Suprapubic skin (tissue), 4 donors: ENCODE data around the gene METTL15. TPM values are rescaled to one million over a fixed set of nuclear protein-coding genes. Genes with fewer than 3 reads are reported as not detected.

Source experiments
- DNase-seq, 2 donors: peaks; one replicate each; pipeline ENCODE4 v3.0.0-alpha.2; 2019; ENCODE audit warnings: low spot score in 2 of 2
- H3K27ac ChIP-seq: fragments of 200-600 bp; sonication (generic); one replicate; pipeline ENCODE4 v1.5.1; 2019
- H3K27me3 ChIP-seq: fragments of 200-600 bp; sonication (generic); one replicate; pipeline ENCODE4 v1.5.1; 2019
- H3K36me3 ChIP-seq: fragments of 200-600 bp; sonication (generic); one replicate; pipeline ENCODE4 v1.5.1; 2019
- H3K4me1 ChIP-seq: fragments of 200-600 bp; sonication (generic); one replicate; pipeline ENCODE4 v1.5.1; 2019
- H3K4me3 ChIP-seq: fragments of 200-600 bp; sonication (generic); one replicate; pipeline ENCODE4 v1.5.1; 2019; ENCODE audit warnings: mild to moderate bottlenecking
- H3K9me3 ChIP-seq: fragments of 200-600 bp; sonication (generic); one replicate; pipeline ENCODE4 v1.5.1; 2019
- EP300 ChIP-seq: sonication (generic); formaldehyde crosslinking; IDR thresholded peaks from one replicate; pipeline ENCODE4 v1.6.1; 2017; ENCODE audit warnings: antibody characterized with exemption
- POLR2A ChIP-seq, 2 donors: fragments of 450-650 bp; IDR thresholded peaks; one replicate each; pipeline ENCODE4 v1.6.1; 2017; ENCODE audit warnings: antibody characterized with exemption in 2 of 2, mild to moderate bottlenecking in 2 of 2, moderate library complexity in 2 of 2
- POLR2AphosphoS5 ChIP-seq, 3 donors: sonication (generic); formaldehyde crosslinking; IDR thresholded peaks; one replicate each; pipeline ENCODE4 v1.6.1; 2017; ENCODE audit warnings: antibody characterized with exemption in 3 of 3
- WGBS: methylation state at CpG from one replicate; pipeline ENCODE4 v1.1.5; 2018; 5-methylcytosine and 5-hydroxymethylcytosine counted together
- total RNA-seq, 4 donors: library from RNA; depleted of rRNA; stranded (reverse); fragments of >200 nt; gene quantifications; one replicate each; pipeline ENCODE4 v1.1.0, GENCODE V29; 2016
- TF ChIP-seq, protein P1 (sequence below), 2 donors: fragments of 200-600 bp in 1 of 2; fragments of 450-650 bp in 1 of 2; sonication (generic) in 1 of 2; IDR thresholded peaks; one replicate each; pipeline ENCODE4 v1.5.1; 2016 to 2019; ENCODE audit warnings: antibody characterized with exemption in 2 of 2, mild to moderate bottlenecking in 1 of 2, moderate library complexity in 1 of 2

The METTL15 gene
- total RNA-seq, 4 donors from 2014 or later, result 6.4 to 16.1 (median 10.2) TPM

DNA sequence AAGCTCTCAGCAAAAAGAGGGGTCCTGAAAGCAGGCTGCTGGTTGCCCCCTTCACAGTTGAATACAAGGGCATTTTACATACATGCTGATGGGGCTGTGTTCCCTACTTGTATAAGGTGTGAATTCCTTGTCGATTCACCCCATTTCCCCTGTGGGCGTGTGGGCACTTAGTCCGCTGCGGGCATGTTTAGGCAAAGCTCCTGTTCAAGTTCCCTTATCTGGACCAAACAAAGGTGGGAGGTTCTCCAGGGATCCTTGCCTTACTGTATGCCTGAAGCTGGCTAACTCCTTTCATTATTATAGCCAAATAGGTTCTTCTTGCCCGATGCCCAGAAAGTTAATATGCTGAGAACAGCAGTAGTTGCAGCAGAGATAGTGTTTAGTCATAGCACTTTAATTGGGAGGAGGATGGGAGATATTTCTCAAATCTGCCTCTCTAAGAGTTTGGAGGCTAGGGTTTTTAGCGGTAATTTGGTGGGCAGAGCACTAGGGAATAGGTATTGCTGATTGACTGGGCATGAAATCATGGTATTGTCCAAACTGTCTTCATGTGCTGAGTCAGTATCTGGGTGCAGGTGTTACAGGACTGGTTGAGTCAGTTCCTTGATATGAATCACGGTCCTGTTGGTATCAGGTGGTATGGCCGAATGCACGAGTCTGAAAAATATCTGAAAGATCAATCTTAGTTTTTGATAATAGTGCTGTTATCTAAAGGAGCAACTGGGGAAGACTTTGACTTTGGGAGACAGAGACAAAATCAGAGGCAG is 32.7 kb downstream of the METTL15 start:
- no peaks in the 10 kb centered on the region for H3K27me3 ChIP-seq
- peaks cover 9% of the 10 kb centered on the region for H3K9me3 ChIP-seq
- no peak overlapping the region for H3K27ac ChIP-seq
- H3K4me3 ChIP-seq, result no peak overlapping the region
- no peaks in the 10 kb centered on the region for H3K4me1 ChIP-seq
- WGBS, result 91% methylated on average over 9 of the region's 9 CpGs
- no peak for DNase-seq
- H3K36me3 ChIP-seq, result peaks cover 16% of the 10 kb centered on the region
- no peak for TF ChIP-seq POLR2A (IDR thresholded peaks at IDR 0.05)
- TF ChIP-seq POLR2AphosphoS5 (IDR thresholded peaks at IDR 0.05), result no peak
- TF ChIP-seq, protein P1, sequence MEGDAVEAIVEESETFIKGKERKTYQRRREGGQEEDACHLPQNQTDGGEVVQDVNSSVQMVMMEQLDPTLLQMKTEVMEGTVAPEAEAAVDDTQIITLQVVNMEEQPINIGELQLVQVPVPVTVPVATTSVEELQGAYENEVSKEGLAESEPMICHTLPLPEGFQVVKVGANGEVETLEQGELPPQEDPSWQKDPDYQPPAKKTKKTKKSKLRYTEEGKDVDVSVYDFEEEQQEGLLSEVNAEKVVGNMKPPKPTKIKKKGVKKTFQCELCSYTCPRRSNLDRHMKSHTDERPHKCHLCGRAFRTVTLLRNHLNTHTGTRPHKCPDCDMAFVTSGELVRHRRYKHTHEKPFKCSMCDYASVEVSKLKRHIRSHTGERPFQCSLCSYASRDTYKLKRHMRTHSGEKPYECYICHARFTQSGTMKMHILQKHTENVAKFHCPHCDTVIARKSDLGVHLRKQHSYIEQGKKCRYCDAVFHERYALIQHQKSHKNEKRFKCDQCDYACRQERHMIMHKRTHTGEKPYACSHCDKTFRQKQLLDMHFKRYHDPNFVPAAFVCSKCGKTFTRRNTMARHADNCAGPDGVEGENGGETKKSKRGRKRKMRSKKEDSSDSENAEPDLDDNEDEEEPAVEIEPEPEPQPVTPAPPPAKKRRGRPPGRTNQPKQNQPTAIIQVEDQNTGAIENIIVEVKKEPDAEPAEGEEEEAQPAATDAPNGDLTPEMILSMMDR (IDR thresholded peaks at IDR 0.05), result no peak
- no peak for TF ChIP-seq EP300

DNA sequence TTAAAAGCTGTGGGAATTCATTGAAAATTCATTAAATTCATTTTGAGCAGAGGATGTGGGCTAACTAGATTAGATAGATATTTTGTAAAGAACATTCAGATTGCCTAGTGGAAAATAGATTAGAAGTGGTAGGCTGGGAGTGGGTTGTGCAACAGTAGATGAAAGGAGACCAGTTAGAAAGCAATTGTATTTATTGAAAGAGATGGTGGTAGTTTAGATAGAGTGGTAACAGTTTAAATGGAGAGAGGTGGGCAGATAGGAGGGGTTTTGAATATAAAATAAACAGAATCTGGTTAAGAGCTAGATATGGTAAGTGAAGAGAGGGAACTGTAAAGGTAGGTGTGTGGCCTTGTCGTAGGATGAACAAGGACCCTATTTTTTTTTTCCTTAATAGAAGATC is 34.5 kb downstream of the METTL15 start:
- Histone ChIP-seq H3K4me1 (peaks cover 3% of the 10 kb centered on the region), H3K36me3 (peaks cover 16% of the 10 kb centered on the region), H3K9me3 (peaks cover 9% of the 10 kb centered on the region), H3K4me3 (no peak overlapping the region), H3K27me3 (no peaks in the 10 kb centered on the region), H3K27ac (no peak overlapping the region)
- 93% methylated on average over 1 of the region's 1 CpG for WGBS
- DNase-seq, result no peak
- no peak for TF ChIP-seq EP300
- no peak for TF ChIP-seq POLR2A (IDR thresholded peaks at IDR 0.05)
- TF ChIP-seq POLR2AphosphoS5 (IDR thresholded peaks at IDR 0.05), result no peak

DNA sequence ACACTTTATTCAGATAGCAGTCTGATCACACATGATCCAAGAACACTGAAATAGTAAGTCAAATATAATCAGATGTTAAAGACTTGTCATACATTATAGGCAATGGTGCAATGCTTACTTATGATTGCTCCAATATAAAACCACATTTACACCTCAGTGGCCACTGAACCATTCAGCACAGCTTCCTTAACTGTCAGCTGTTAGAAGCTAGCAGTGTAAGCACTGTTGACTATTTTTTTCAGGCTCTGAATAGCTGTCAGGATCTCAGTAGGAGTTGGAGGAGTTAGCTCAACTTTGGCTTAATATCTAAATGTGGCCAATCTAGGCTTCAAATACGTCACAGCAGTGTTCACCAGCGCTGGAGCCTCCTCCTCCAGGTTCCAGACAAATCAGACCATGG is 36.6 kb downstream of the METTL15 start:
- Histone ChIP-seq H3K27me3 (no peaks in the 10 kb centered on the region), H3K36me3 (peaks cover 4% of the 10 kb centered on the region), H3K9me3 (peaks cover 9% of the 10 kb centered on the region), H3K4me1 (peaks cover 3% of the 10 kb centered on the region), H3K4me3 (no peak overlapping the region), H3K27ac (no peak overlapping the region)
- no peak for DNase-seq
- TF ChIP-seq POLR2A (IDR thresholded peaks at IDR 0.05) (no peak), EP300 (no peak), POLR2AphosphoS5 (IDR thresholded peaks at IDR 0.05) (no peak)
- TF ChIP-seq, protein P1 (IDR thresholded peaks at IDR 0.05), result no peak
- WGBS, result 97% methylated on average over 2 of the region's 2 CpGs

DNA sequence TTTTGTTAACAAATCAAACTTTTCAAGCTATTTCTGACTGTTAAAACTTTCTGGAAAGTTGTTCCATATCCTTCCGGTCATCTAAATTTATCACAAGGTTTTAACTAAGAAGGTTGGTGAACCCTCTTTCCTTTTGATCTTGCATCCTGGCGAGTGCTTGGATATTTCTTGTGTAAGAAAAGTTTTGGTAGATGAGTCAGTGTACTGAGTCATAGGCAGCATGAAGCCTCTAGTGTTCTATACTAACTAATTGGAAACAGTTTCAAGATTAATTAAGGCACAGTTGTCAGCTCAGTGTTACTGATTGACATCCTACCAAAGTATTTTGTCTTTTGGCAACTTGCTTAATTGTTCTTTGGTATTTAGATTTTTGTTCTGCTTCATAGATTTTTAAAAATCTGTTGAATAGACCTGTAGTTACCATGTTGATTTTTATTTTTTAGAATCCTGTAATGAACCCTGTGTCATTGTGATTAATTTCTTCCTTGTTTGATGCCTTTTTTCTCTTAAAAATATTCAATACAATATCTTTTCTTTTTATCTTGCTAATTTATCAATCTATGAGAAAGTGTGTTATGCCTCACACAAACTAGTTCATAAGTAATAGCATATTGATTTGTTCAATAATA is 38.0 kb downstream of the METTL15 start:
- TF ChIP-seq EP300, result no peak
- no peak for TF ChIP-seq POLR2A (IDR thresholded peaks at IDR 0.05)
- TF ChIP-seq, protein P1 (IDR thresholded peaks at IDR 0.05), result no peak
- no peak for TF ChIP-seq POLR2AphosphoS5 (IDR thresholded peaks at IDR 0.05)
- Histone ChIP-seq H3K27ac (no peak overlapping the region), H3K9me3 (no peaks in the 10 kb centered on the region), H3K4me1 (peaks cover 3% of the 10 kb centered on the region), H3K36me3 (no peaks in the 10 kb centered on the region), H3K27me3 (no peaks in the 10 kb centered on the region), H3K4me3 (no peak overlapping the region)
- no peak for DNase-seq
- WGBS, result 29% methylated on average over 2 of the region's 2 CpGs

DNA sequence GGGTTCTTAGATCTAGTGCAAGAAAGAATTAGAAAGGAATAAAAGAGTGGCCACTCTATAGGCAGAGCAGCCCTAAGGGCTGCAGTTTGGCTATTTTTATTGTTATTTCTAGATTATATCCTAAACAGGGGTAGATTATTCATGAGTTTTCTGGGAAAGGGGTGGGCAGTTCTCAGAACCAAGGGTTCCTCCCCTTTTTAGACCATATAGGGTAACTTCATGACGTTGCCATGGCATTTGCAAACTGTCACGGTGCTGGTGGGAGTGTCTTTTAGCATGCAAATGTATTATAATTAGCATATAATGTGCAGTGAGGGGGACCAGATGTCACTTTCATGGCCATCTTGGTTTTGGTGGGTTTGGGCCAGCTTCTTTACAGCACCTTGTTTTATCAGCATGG is 44.6 kb downstream of the METTL15 start:
- TF ChIP-seq EP300 (no peak), POLR2AphosphoS5 (IDR thresholded peaks at IDR 0.05) (no peak), POLR2A (IDR thresholded peaks at IDR 0.05) (no peak)
- TF ChIP-seq, protein P1 (IDR thresholded peaks at IDR 0.05), result no peak
- Histone ChIP-seq H3K36me3 (peaks cover 11% of the 10 kb centered on the region), H3K27me3 (no peaks in the 10 kb centered on the region), H3K4me1 (no peaks in the 10 kb centered on the region), H3K4me3 (no peak overlapping the region), H3K9me3 (no peaks in the 10 kb centered on the region), H3K27ac (no peak overlapping the region)
- no peak for DNase-seq
- 94% methylated on average over 2 of the region's 2 CpGs for WGBS
